ENCODE measurements around the gene EIF4H. TPM values are rescaled to one million over a fixed set of nuclear protein-coding genes. Genes with fewer than 3 reads are reported as not detected.
A peak's percentile ranks its signal among the peaks of the same experiment; 100 is the strongest.

The EIF4H gene
- total RNA-seq, 1 experiment from 2014 or later, result 384 TPM

GRCh38 chr7:74182453-74183090 is 8.4 kb downstream of the EIF4H start:
- peaks cover 70% of the 10 kb centered on the region; the same call in 1 of the 2 replicates for H4K20me1 ChIP-seq (ENCODE audit: insufficient read depth)
- H3K9ac ChIP-seq (ENCODE audit: low read length), result no peak overlapping the region
- ChIA-PET CTCF (interaction anchor here (1.1 to 2.0 kb wide), 2 partner anchors 16 to 114 kb away, joined by 7 to 12 read pairs; no protein-coding TSS in a partner anchor), POLR2A (interaction anchor here (0.6 kb wide), 1 partner anchor 27 kb away, joined by 3 read pairs; no protein-coding TSS in a partner anchor), RAD21 (ENCODE audit: low non-redundant PET in 1 of 2, low total read pairs in 2 of 2, uncharacterized antibody in 2 of 2, unreplicated experiment in 2 of 2) (interaction anchor here in 1 of 2 experiments (0.9 kb wide), 1 partner anchor 114 kb away, joined by 3 read pairs; no protein-coding TSS in a partner anchor)
- H3K9me2 ChIP-seq (ENCODE audit: insufficient read depth), result no peaks in the 10 kb centered on the region
- TF ChIP-seq, protein P1, sequence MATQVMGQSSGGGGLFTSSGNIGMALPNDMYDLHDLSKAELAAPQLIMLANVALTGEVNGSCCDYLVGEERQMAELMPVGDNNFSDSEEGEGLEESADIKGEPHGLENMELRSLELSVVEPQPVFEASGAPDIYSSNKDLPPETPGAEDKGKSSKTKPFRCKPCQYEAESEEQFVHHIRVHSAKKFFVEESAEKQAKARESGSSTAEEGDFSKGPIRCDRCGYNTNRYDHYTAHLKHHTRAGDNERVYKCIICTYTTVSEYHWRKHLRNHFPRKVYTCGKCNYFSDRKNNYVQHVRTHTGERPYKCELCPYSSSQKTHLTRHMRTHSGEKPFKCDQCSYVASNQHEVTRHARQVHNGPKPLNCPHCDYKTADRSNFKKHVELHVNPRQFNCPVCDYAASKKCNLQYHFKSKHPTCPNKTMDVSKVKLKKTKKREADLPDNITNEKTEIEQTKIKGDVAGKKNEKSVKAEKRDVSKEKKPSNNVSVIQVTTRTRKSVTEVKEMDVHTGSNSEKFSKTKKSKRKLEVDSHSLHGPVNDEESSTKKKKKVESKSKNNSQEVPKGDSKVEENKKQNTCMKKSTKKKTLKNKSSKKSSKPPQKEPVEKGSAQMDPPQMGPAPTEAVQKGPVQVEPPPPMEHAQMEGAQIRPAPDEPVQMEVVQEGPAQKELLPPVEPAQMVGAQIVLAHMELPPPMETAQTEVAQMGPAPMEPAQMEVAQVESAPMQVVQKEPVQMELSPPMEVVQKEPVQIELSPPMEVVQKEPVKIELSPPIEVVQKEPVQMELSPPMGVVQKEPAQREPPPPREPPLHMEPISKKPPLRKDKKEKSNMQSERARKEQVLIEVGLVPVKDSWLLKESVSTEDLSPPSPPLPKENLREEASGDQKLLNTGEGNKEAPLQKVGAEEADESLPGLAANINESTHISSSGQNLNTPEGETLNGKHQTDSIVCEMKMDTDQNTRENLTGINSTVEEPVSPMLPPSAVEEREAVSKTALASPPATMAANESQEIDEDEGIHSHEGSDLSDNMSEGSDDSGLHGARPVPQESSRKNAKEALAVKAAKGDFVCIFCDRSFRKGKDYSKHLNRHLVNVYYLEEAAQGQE (IDR thresholded peaks at IDR 0.05; ENCODE audit: low read depth), result no peak
- TF ChIP-seq SP1 (IDR thresholded peaks at IDR 0.05; ENCODE audit: low read depth), result no peak
- no peak for TF ChIP-seq POLR2A (IDR thresholded peaks at IDR 0.05; ENCODE audit: borderline replicate concordance, extremely low read depth, insufficient read depth, insufficient read length)
- TF ChIP-seq SIN3A (IDR thresholded peaks at IDR 0.05; ENCODE audit: low read depth), result no peak
- TF ChIP-seq JUND (IDR thresholded peaks at IDR 0.05), result no peak
- TF ChIP-seq SRF (IDR thresholded peaks at IDR 0.05; ENCODE audit: low read depth), result no peak
- TF ChIP-seq ZNF274 (IDR thresholded peaks at IDR 0.05; ENCODE audit: low read depth, low read length), result no peak
- no peak for TF ChIP-seq FOSL1 (IDR thresholded peaks at IDR 0.05; ENCODE audit: low read depth)
- TF ChIP-seq RAD21 (IDR thresholded peaks at IDR 0.05; ENCODE audit: low read depth), result no peak
- no peak for TF ChIP-seq YY1 (IDR thresholded peaks at IDR 0.05; ENCODE audit: extremely low read depth, insufficient replicate concordance, low read depth, low read length)
- no peak for TF ChIP-seq POLR2AphosphoS5 (IDR thresholded peaks at IDR 0.05; ENCODE audit: low read depth, low read length)
- peak overlapping the region; percentile 45; the same call in 1 of the 2 replicates for H3K4me2 ChIP-seq (ENCODE audit: low read length)
- BruUV-seq (replicated peaks), result no TSS peak
- H3K9me3 ChIP-seq (ENCODE audit: control insufficient read depth in 1 of 2, insufficient read depth in 1 of 2, low read depth in 1 of 2, low read length in 2 of 2), result no peaks in the 10 kb centered on the region
- H3K4me3 ChIP-seq (replicated peaks in 1 of 2; ENCODE audit: low read depth in 1 of 2, low read length in 2 of 2), result no peak overlapping the region
- no peaks in the 10 kb centered on the region for H3K27me3 ChIP-seq (ENCODE audit: insufficient read depth, low read length)
- DNase-seq (ENCODE audit: low read depth, low spot score), result no peak
- peak overlapping the region; percentile 25 for H3K27ac ChIP-seq (ENCODE audit: low read depth, low read length)
- no peak overlapping the region for H2AFZ ChIP-seq (ENCODE audit: low read depth, low read length, poor library complexity, severe bottlenecking)
- no peak for ATAC-seq
- peaks cover 100% of the 10 kb centered on the region for H3K79me2 ChIP-seq (ENCODE audit: insufficient read depth, low read length)
- H3K36me3 ChIP-seq (ENCODE audit: control insufficient read depth in 1 of 2, insufficient read depth in 2 of 2, low read length in 2 of 2), result peaks cover 2 to 41% of the 10 kb centered on the region in 2 experiments; a peak in 3 of 4 replicates
- H3K4me1 ChIP-seq (ENCODE audit: control insufficient read depth in 1 of 2, insufficient read depth in 2 of 2, low read length in 2 of 2), result peaks cover 54 to 81% of the 10 kb centered on the region in 2 experiments
- intact Hi-C loops (cut with micrococcal nuclease), result loop anchor here (2.0 kb wide), 1 partner anchor 114 kb away; no protein-coding TSS in a partner anchor

All from HCT116 (cell line).